Retinal pigment epithelial cell (primary cell): ENCODE measurements around the gene DRAM1.
"Not testable (repeated sequence)": the region's sequence is repeated elsewhere in the genome, so short reads cannot be mapped to it uniquely, and the experiment has no call there.

Experiments
- DNase-seq: peaks from one replicate; pipeline ENCODE4 v3.0.0-alpha.2; 2010; ENCODE audit warnings: low read depth
- H3K4me3 ChIP-seq: 2 replicates; pipeline ENCODE4 v1.5.1; 2011; ENCODE audit warnings: mild to moderate bottlenecking, low read length, control low read depth, moderate library complexity
- TF ChIP-seq, protein P1 (sequence below): conservative IDR thresholded peaks from 2 replicates; pipeline ENCODE4 v1.5.1; 2011; ENCODE audit warnings: low read depth, low read length, control low read depth, inconsistent platforms

Gene DRAM1

DNA sequence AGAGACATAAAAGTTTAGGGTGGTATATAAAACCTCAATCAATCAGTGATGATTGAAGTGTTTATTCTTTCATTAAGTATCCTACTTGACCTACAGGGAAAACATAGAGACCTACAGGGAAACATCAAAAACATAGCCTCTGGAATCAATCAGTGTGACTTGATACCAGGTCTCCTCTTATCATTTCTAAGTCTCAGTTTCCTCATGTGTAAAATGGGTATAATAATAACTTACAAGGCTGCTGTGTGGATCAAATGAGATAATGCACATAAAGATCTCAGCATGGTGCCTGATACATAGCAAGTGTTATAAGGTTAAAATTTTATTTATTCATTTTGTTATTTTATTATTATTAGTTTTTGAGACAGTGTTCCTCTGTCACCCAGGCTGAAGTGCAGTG lies 24.4 kb upstream of the DRAM1 start:
- H3K4me3 ChIP-seq = no peak overlapping the region
- no peak for DNase-seq
- TF ChIP-seq, protein P1, sequence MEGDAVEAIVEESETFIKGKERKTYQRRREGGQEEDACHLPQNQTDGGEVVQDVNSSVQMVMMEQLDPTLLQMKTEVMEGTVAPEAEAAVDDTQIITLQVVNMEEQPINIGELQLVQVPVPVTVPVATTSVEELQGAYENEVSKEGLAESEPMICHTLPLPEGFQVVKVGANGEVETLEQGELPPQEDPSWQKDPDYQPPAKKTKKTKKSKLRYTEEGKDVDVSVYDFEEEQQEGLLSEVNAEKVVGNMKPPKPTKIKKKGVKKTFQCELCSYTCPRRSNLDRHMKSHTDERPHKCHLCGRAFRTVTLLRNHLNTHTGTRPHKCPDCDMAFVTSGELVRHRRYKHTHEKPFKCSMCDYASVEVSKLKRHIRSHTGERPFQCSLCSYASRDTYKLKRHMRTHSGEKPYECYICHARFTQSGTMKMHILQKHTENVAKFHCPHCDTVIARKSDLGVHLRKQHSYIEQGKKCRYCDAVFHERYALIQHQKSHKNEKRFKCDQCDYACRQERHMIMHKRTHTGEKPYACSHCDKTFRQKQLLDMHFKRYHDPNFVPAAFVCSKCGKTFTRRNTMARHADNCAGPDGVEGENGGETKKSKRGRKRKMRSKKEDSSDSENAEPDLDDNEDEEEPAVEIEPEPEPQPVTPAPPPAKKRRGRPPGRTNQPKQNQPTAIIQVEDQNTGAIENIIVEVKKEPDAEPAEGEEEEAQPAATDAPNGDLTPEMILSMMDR = no peak

DNA sequence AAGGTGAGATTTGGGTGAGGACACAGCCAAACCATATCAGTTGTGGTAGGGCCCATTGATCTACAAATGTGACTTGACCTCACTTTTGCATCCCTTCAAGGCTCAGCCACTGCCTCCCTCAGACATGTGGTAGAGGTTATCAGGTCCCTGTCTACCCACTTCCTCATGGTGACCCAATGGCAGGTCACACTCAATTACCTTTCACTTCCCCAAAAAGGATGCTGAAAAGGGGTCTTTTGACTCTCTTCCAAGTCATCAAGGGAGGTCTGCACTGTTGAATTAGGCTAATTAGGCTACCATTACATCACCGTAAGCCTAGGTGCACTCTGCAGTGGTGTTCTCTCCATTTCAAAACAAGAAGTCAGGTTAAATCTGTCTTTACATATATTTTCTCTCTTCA lies 22.6 kb upstream of the DRAM1 start:
- TF ChIP-seq, protein P1 = no peak
- DNase-seq = no peak
- H3K4me3 ChIP-seq = no peak overlapping the region

DNA sequence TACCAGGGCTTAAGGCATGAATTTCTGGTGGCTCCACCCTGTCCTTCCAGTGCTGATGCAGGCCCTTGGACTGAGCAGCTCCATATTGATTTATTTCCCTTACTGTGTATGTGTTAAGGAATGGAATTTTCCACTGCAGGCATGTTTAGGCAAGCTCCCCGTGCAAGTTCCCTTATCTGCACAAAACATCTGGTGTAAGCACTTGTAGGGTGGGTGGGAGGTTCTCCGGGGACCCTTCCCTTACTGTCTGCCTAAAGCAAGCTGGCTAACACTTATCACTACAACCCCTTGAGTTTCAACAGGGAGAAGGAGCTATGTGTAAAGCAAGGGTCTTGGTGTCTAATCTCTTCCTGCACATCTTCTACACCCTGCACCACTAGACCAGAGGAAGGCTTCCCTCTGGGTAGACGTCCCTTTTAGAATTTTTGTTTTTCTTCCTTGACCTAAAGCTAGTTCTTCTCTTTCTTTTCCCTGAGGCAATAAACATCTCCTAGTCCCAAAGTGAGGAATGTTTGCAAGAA lies 22.0 kb upstream of the DRAM1 start:
- TF ChIP-seq, protein P1 = no peak
- no peak overlapping the region for H3K4me3 ChIP-seq
- no peak for DNase-seq

DNA sequence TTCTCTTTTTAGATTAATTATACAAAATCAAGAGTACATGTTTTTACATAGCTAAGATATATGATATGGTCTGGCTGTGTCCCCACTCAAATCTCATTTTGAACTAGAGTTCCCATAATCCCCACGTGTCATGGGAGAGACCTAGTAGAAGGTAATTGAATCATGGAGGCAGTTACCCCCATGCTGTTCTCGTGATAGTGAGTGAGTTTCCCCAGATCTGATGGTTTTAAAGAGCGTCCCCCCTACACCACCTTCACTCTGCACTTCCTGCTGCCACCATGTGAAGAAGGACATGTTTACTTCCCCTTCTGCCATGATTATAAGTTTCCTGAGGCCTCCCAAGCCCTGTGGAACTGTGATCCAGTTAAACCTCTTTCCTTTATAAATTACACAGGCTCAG lies 21.4 kb upstream of the DRAM1 start:
- DNase-seq = no peak
- no peak overlapping the region for H3K4me3 ChIP-seq
- TF ChIP-seq, protein P1 = no peak

DNA sequence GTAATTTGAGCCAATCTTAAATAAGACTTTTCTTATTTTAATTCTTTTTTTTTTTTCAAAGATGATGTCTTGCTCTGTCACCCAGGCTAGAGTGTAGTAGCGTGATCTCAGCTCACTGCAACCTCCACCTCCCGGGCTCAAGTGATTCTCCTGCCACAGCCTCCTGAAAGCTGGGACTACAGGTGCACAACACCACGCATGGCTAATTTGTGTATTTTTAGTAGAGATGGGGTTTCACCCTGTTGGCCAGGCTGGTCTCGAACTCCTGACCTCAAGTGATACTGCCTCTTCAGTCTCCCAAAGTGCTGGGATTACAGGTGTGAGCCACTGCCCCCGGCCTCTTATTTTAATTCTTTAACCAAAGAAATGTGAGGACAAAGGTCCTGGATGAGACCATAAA lies 20.8 kb upstream of the DRAM1 start:
- not testable (repeated sequence) for DNase-seq, H3K4me3 ChIP-seq

DNA sequence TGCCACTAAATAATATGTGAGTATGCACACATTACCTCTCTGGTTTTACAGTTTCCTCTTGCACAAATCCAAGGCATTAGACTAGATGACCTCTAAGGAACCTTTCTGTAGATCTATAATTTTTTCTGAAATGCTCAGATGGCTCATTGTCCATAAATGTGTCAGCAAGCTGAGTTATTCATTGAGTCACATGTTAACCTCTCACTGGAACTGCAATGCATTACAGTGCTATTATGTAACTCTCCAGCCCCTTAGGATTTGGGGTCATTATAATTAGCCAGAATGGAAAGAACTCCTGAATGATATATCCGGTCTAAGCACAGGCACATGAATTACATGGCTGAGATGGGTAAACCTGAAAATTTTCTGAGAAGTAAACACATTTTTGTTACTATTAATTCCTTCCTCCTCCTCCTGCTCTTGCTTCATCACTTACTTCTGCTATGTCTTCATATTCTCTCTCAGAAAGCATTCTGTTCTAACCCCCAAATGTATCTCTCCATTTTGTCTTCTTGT lies 20.3 kb upstream of the DRAM1 start:
- no peak overlapping the region for H3K4me3 ChIP-seq
- TF ChIP-seq, protein P1 = no peak
- peak; percentile 72 for DNase-seq

DNA sequence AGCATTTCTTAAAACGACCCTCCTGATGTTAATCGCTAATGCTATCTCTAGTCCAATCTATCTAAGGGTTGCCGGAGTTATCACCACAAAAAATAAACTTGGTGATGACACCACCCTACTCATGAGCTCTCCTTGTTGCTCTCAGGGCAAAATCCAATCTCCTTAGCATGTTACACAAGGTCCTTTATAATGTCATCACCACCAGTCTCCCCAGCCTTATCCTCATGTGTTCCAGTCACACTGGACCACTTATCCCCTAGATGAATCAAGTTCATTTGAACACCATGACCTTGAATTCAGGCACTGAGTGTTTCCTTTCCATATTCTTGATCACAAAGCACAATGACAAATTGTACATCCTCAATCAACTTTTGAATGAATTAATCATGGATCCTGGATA lies 19.0 kb upstream of the DRAM1 start:
- TF ChIP-seq, protein P1 = no peak
- no peak overlapping the region for H3K4me3 ChIP-seq
- DNase-seq = no peak
